Measurements from ENCODE around the gene PLCH2.
A peak's percentile ranks its signal among the peaks of the same experiment; 100 is the strongest.

Gene PLCH2

GRCh38 chr1:2493218-2493617, 17.1 kb downstream of the PLCH2 start:
- H3K27ac Mint-ChIP-seq, result peak overlapping the region; percentile 52
- no peak overlapping the region for H3K4me3 Mint-ChIP-seq
- ATAC-seq, result no peak
- peaks cover 7% of the 10 kb centered on the region for H3K9me3 Mint-ChIP-seq
- H3K36me3 Mint-ChIP-seq, result peaks cover 24% of the 10 kb centered on the region
- H3K27me3 Mint-ChIP-seq, result no peaks in the 10 kb centered on the region
- peaks cover 59% of the 10 kb centered on the region for H3K4me1 Mint-ChIP-seq

GRCh38 chr1:2493691-2494322, 17.7 kb downstream of the PLCH2 start:
- H3K27ac Mint-ChIP-seq, result peak overlapping the region; percentile 52
- peaks cover 60% of the 10 kb centered on the region for H3K4me1 Mint-ChIP-seq
- no peaks in the 10 kb centered on the region for H3K27me3 Mint-ChIP-seq
- H3K9me3 Mint-ChIP-seq, result peaks cover 2% of the 10 kb centered on the region
- H3K4me3 Mint-ChIP-seq, result no peak overlapping the region
- ATAC-seq, result no peak
- peaks cover 19% of the 10 kb centered on the region for H3K36me3 Mint-ChIP-seq

GRCh38 chr1:2494323-2494693, 18.2 kb downstream of the PLCH2 start:
- Mint-ChIP-seq H3K4me1 (peaks cover 65% of the 10 kb centered on the region), H3K4me3 (no peak overlapping the region), H3K27ac (peak overlapping the region; percentile 52), H3K27me3 (no peaks in the 10 kb centered on the region), H3K9me3 (no peaks in the 10 kb centered on the region), H3K36me3 (peaks cover 14% of the 10 kb centered on the region)
- no peak for ATAC-seq

GRCh38 chr1:2495026-2495425, 18.9 kb downstream of the PLCH2 start:
- no peak for ATAC-seq

GRCh38 chr1:2495546-2495945, 19.5 kb downstream of the PLCH2 start:
- Mint-ChIP-seq H3K27me3 (no peaks in the 10 kb centered on the region), H3K27ac (peak overlapping the region; percentile 73), H3K36me3 (peaks cover 5% of the 10 kb centered on the region), H3K9me3 (no peaks in the 10 kb centered on the region), H3K4me3 (no peak overlapping the region), H3K4me1 (peaks cover 77% of the 10 kb centered on the region)
- ATAC-seq, result peak; percentile 13

More at GRCh38 chr1:2495026-2495425, 18.9 kb downstream of the PLCH2 start:
- H3K36me3 Mint-ChIP-seq, result peaks cover 6% of the 10 kb centered on the region
- peak overlapping the region; percentile 73 for H3K27ac Mint-ChIP-seq
- H3K4me3 Mint-ChIP-seq, result no peak overlapping the region
- H3K9me3 Mint-ChIP-seq, result no peaks in the 10 kb centered on the region
- no peaks in the 10 kb centered on the region for H3K27me3 Mint-ChIP-seq
- peaks cover 72% of the 10 kb centered on the region for H3K4me1 Mint-ChIP-seq

- Mint-ChIP-seq H3K9me3 (no peaks in the 10 kb centered on the region), H3K27me3 (no peaks in the 10 kb centered on the region), H3K27ac (peak overlapping the region; percentile 73), H3K4me1 (peaks cover 83% of the 10 kb centered on the region), H3K4me3 (peak overlapping the region; percentile 7), H3K36me3 (peaks cover 3% of the 10 kb centered on the region)
- ATAC-seq, result peak; percentile 79
Observed at GRCh38 chr1:2496087-2496622, 20.1 kb downstream of the PLCH2 start.

- peak overlapping the region; percentile 31 for H3K4me3 Mint-ChIP-seq
- H3K9me3 Mint-ChIP-seq, result no peaks in the 10 kb centered on the region
- H3K36me3 Mint-ChIP-seq, result no peaks in the 10 kb centered on the region
- peak overlapping the region; percentile 73 for H3K27ac Mint-ChIP-seq
- H3K4me1 Mint-ChIP-seq, result peaks cover 83% of the 10 kb centered on the region
- H3K27me3 Mint-ChIP-seq, result no peaks in the 10 kb centered on the region
- no peak for ATAC-seq
Observed at GRCh38 chr1:2496746-2497145, 20.7 kb downstream of the PLCH2 start.

GRCh38 chr1:2497891-2498290, 21.8 kb downstream of the PLCH2 start:
- H3K27me3 Mint-ChIP-seq, result no peaks in the 10 kb centered on the region
- H3K36me3 Mint-ChIP-seq, result no peaks in the 10 kb centered on the region
- peaks cover 76% of the 10 kb centered on the region for H3K4me1 Mint-ChIP-seq
- no peaks in the 10 kb centered on the region for H3K9me3 Mint-ChIP-seq
- ATAC-seq, result no peak
- H3K27ac Mint-ChIP-seq, result peak overlapping the region; percentile 42
- H3K4me3 Mint-ChIP-seq, result no peak overlapping the region

GRCh38 chr1:2498648-2499047, 22.6 kb downstream of the PLCH2 start:
- no peaks in the 10 kb centered on the region for H3K9me3 Mint-ChIP-seq
- no peak overlapping the region for H3K4me3 Mint-ChIP-seq
- H3K36me3 Mint-ChIP-seq, result no peaks in the 10 kb centered on the region
- H3K27me3 Mint-ChIP-seq, result no peaks in the 10 kb centered on the region
- no peak for ATAC-seq
- H3K4me1 Mint-ChIP-seq, result peaks cover 69% of the 10 kb centered on the region
- no peak overlapping the region for H3K27ac Mint-ChIP-seq

GRCh38 chr1:2499260-2499659, 23.2 kb downstream of the PLCH2 start:
- H3K36me3 Mint-ChIP-seq, result no peaks in the 10 kb centered on the region
- H3K4me3 Mint-ChIP-seq, result no peak overlapping the region
- no peak for ATAC-seq
- peak overlapping the region; percentile 64 for H3K27ac Mint-ChIP-seq
- no peaks in the 10 kb centered on the region for H3K27me3 Mint-ChIP-seq
- peaks cover 62% of the 10 kb centered on the region for H3K4me1 Mint-ChIP-seq
- no peaks in the 10 kb centered on the region for H3K9me3 Mint-ChIP-seq

GRCh38 chr1:2499986-2500596, 24.0 kb downstream of the PLCH2 start:
- H3K27me3 Mint-ChIP-seq, result no peaks in the 10 kb centered on the region
- ATAC-seq, result no peak
- peaks cover 54% of the 10 kb centered on the region for H3K4me1 Mint-ChIP-seq
- H3K4me3 Mint-ChIP-seq, result no peak overlapping the region
- no peaks in the 10 kb centered on the region for H3K9me3 Mint-ChIP-seq
- H3K27ac Mint-ChIP-seq, result peak overlapping the region; percentile 64
- no peaks in the 10 kb centered on the region for H3K36me3 Mint-ChIP-seq

- Mint-ChIP-seq H3K4me1 (peaks cover 44% of the 10 kb centered on the region), H3K27me3 (no peaks in the 10 kb centered on the region), H3K27ac (no peak overlapping the region), H3K9me3 (no peaks in the 10 kb centered on the region), H3K36me3 (no peaks in the 10 kb centered on the region), H3K4me3 (no peak overlapping the region)
- ATAC-seq, result no peak
Observed at GRCh38 chr1:2501041-2501819, 25.1 kb downstream of the PLCH2 start.

GRCh38 chr1:2501820-2502119, 25.7 kb downstream of the PLCH2 start:
- H3K4me3 Mint-ChIP-seq, result no peak overlapping the region
- H3K4me1 Mint-ChIP-seq, result peaks cover 39% of the 10 kb centered on the region
- no peak overlapping the region for H3K27ac Mint-ChIP-seq
- H3K9me3 Mint-ChIP-seq, result no peaks in the 10 kb centered on the region
- ATAC-seq, result no peak
- H3K36me3 Mint-ChIP-seq, result no peaks in the 10 kb centered on the region
- H3K27me3 Mint-ChIP-seq, result no peaks in the 10 kb centered on the region

- Mint-ChIP-seq H3K4me1 (peaks cover 34% of the 10 kb centered on the region), H3K4me3 (no peak overlapping the region)
Observed at GRCh38 chr1:2502210-2502609, 26.1 kb downstream of the PLCH2 start.

GRCh38 chr1:2502661-2503553, 26.8 kb downstream of the PLCH2 start:
- Mint-ChIP-seq H3K27ac (no peak overlapping the region), H3K9me3 (no peaks in the 10 kb centered on the region), H3K4me3 (no peak overlapping the region), H3K27me3 (no peaks in the 10 kb centered on the region), H3K4me1 (peaks cover 28% of the 10 kb centered on the region), H3K36me3 (peaks cover under 1% of the 10 kb centered on the region)
- ATAC-seq, result no peak

More at GRCh38 chr1:2502210-2502609, 26.1 kb downstream of the PLCH2 start:
- H3K36me3 Mint-ChIP-seq, result no peaks in the 10 kb centered on the region
- no peaks in the 10 kb centered on the region for H3K9me3 Mint-ChIP-seq
- H3K27ac Mint-ChIP-seq, result no peak overlapping the region
- ATAC-seq, result no peak
- H3K27me3 Mint-ChIP-seq, result no peaks in the 10 kb centered on the region

All from stimulated activated memory B cell treated with anti-CD40 and anti-IgM and Interleukin-4, amounts not matched to agents 10 μg/mL and 1 μg/mL and 100 μg/mL, for 72 hours (primary cell).